Loucy (cell line): Measurements from ENCODE around the gene TEX19.

ENCODE experiments used
- H2AFZ ChIP-seq: fragments of 200-600 bp; sonication (generic); 2 replicates; pipeline ENCODE4 v1.6.0; 2016; ENCODE audit warnings: antibody characterized with exemption, mild to moderate bottlenecking, low read length, moderate library complexity
- H3F3A ChIP-seq: fragments of 200-600 bp; 2 replicates; pipeline ENCODE4 v1.6.0; 2016; ENCODE audit warnings: antibody characterized with exemption, low read depth, mild to moderate bottlenecking
- H3K27me3 ChIP-seq: fragments of 200-600 bp; sonication (generic); 2 replicates; pipeline ENCODE4 v1.6.1; 2014; ENCODE audit warnings: low read length, mild to moderate bottlenecking; ENCODE audit not compliant: insufficient read depth, poor library complexity, severe bottlenecking
- H3K36me3 ChIP-seq: fragments of 200-600 bp; sonication (generic); 2 replicates; pipeline ENCODE4 v1.6.1; 2016; ENCODE audit warnings: low read length; ENCODE audit not compliant: insufficient read depth
- H3K4me1 ChIP-seq: fragments of 200-600 bp; sonication (generic); 2 replicates; pipeline ENCODE4 v1.5.1; 2014; ENCODE audit warnings: low read length, mild to moderate bottlenecking; ENCODE audit not compliant: insufficient read depth, poor library complexity, severe bottlenecking
- H3K4me2 ChIP-seq: fragments of 200-600 bp; sonication (generic); 2 replicates; pipeline ENCODE4 v1.6.0; 2014; ENCODE audit warnings: antibody characterized with exemption, low read length, low read depth, mild to moderate bottlenecking; ENCODE audit not compliant: poor library complexity, severe bottlenecking
- H3K4me3 ChIP-seq: fragments of 200-600 bp; sonication (generic); 2 replicates; pipeline ENCODE4 v1.5.1; 2014; ENCODE audit warnings: low read length, mild to moderate bottlenecking, mixed read lengths; ENCODE audit not compliant: poor library complexity, severe bottlenecking
- H3K79me2 ChIP-seq: fragments of 200-600 bp; sonication (generic); 2 replicates; pipeline ENCODE4 v1.6.1; 2014; ENCODE audit warnings: low read length; ENCODE audit not compliant: insufficient read depth
- H3K9ac ChIP-seq: fragments of 200-600 bp; sonication (generic); 2 replicates; pipeline ENCODE4 v1.6.0; 2014; ENCODE audit warnings: mild to moderate bottlenecking, low read depth, low read length, moderate library complexity; ENCODE audit not compliant: poor library complexity, severe bottlenecking
- H3K9me2 ChIP-seq: fragments of 200-600 bp; sonication (generic); replicated peaks from 2 replicates; pipeline ENCODE4 v1.6.1; 2016; ENCODE audit warnings: low read depth, low read length, mixed read lengths
- H3K9me3 ChIP-seq: fragments of 200-600 bp; sonication (generic); 2 replicates; pipeline ENCODE4 v1.6.1; 2014; ENCODE audit warnings: mild to moderate bottlenecking, antibody characterized with exemption, low read length, low read depth; ENCODE audit not compliant: insufficient read depth
- H4K20me1 ChIP-seq: fragments of 200-600 bp; sonication (generic); 2 replicates; pipeline ENCODE4 v1.6.0; 2014; ENCODE audit warnings: antibody characterized with exemption, low read length, mild to moderate bottlenecking; ENCODE audit not compliant: insufficient read depth, poor library complexity, severe bottlenecking
- EZH2phosphoT487 ChIP-seq: fragments of 200-600 bp; IDR thresholded peaks from 2 replicates; pipeline ENCODE4 v1.6.1; 2018; ENCODE audit warnings: antibody characterized with exemption, mild to moderate bottlenecking, moderate library complexity, borderline replicate concordance
- TF ChIP-seq, protein P1 (sequence below): fragments of 200-600 bp; sonication (generic); conservative IDR thresholded peaks from 2 replicates; pipeline ENCODE4 v1.5.1; 2014; ENCODE audit warnings: mild to moderate bottlenecking, antibody characterized with exemption, low read length

TEX19 gene

GRCh38 chr17:82327757-82328140 lies 31.3 kb upstream of the TEX19 start:
- Histone ChIP-seq H3K9me2 (no peaks in the 10 kb centered on the region), H3K27me3 (no peaks in the 10 kb centered on the region), H3K4me2 (no peak overlapping the region), H3K9ac (no peak overlapping the region), H3K4me1 (peaks cover 9% of the 10 kb centered on the region), H3K4me3 (no peak overlapping the region), H2AFZ (no peak overlapping the region), H3K36me3 (no peaks in the 10 kb centered on the region), H3K79me2 (no peaks in the 10 kb centered on the region), H4K20me1 (no peaks in the 10 kb centered on the region), H3K9me3 (no peaks in the 10 kb centered on the region), H3F3A (no peaks in the 10 kb centered on the region)
- TF ChIP-seq, protein P1, sequence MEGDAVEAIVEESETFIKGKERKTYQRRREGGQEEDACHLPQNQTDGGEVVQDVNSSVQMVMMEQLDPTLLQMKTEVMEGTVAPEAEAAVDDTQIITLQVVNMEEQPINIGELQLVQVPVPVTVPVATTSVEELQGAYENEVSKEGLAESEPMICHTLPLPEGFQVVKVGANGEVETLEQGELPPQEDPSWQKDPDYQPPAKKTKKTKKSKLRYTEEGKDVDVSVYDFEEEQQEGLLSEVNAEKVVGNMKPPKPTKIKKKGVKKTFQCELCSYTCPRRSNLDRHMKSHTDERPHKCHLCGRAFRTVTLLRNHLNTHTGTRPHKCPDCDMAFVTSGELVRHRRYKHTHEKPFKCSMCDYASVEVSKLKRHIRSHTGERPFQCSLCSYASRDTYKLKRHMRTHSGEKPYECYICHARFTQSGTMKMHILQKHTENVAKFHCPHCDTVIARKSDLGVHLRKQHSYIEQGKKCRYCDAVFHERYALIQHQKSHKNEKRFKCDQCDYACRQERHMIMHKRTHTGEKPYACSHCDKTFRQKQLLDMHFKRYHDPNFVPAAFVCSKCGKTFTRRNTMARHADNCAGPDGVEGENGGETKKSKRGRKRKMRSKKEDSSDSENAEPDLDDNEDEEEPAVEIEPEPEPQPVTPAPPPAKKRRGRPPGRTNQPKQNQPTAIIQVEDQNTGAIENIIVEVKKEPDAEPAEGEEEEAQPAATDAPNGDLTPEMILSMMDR, result no peak
- TF ChIP-seq EZH2phosphoT487, result no peak

DNA sequence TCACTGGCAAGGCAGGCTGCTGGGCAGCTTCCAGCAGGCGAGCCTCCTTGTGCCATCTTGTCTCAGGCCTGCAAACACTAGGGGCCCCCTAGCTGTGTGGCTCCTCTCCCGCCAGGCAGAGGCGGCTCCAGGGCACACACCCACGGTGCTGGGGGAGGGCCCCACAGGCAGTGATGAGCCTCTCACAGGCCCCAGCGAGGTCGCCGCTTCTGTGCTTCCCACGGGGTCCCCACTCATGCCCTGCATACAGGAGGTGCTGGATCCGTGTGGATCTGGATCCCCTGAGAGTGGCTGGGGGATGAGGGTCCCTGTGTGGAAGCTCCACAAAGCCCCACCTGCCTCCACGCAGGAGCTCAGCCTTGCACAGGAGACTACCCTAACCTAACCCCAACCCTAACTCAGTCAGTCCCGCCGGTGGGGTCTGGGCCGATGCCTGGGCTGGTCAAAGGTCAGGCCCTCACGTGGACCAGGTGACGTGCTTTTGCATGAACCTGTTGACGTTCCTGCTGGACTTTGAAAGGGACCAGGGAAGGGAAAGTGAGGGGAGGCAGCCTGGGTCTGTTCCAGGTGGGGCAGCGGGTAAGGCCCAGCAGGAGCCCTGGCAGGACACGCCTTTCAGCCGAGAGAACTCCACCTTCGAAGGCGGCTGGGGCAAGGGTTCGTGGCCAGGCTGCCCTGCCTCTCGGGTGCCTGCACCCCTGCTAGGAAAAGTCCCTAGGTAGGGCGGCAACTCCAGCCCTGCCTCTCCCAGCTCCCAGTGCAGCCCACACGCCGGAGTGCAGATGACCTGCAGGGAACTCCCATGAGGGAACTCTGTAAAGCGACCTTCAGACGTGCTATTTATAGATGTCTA lies 30.7 kb upstream of the TEX19 start:
- TF ChIP-seq, protein P1, result no peak
- no peak for TF ChIP-seq EZH2phosphoT487
- Histone ChIP-seq H4K20me1 (no peaks in the 10 kb centered on the region), H2AFZ (no peak overlapping the region), H3K9me3 (no peaks in the 10 kb centered on the region), H3K9ac (no peak overlapping the region), H3K4me1 (peaks cover 14% of the 10 kb centered on the region), H3K79me2 (no peaks in the 10 kb centered on the region), H3K4me2 (no peak overlapping the region), H3K27me3 (no peaks in the 10 kb centered on the region), H3K9me2 (no peaks in the 10 kb centered on the region), H3F3A (no peaks in the 10 kb centered on the region), H3K4me3 (no peak overlapping the region), H3K36me3 (no peaks in the 10 kb centered on the region)

DNA sequence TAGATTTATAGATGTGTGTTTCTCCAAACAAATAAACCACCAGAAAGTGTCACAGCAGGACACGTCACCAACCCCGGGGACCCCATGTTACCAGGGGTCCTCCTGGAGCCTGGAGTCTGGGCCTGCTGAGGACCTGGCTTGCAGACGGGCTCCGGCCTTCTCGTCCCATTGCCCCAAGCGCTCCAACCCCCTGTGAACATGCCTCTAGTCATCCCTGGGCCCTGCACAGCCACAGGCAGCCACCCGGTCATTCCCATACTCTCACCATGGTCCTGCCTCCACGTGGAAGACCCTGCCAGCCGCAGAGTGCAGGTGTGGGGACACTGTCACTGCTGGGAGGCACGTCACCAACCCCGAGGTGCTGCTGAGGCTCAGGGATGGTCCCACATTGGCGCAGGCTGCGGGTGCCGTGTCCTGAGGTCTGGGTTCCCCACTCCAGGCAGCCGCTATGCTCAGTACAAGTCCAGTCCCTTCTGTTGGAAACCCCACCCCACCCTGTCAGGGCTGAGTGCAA lies 30.0 kb upstream of the TEX19 start:
- Histone ChIP-seq H3K4me1 (peaks cover 14% of the 10 kb centered on the region), H3K4me3 (no peak overlapping the region), H3K9me2 (no peaks in the 10 kb centered on the region), H4K20me1 (no peaks in the 10 kb centered on the region), H3K27me3 (no peaks in the 10 kb centered on the region), H3K79me2 (no peaks in the 10 kb centered on the region), H3K9me3 (no peaks in the 10 kb centered on the region), H3K36me3 (no peaks in the 10 kb centered on the region), H2AFZ (no peak overlapping the region), H3F3A (no peaks in the 10 kb centered on the region), H3K4me2 (no peak overlapping the region), H3K9ac (no peak overlapping the region)
- TF ChIP-seq, protein P1, result no peak
- no peak for TF ChIP-seq EZH2phosphoT487
